ENCODE data around the gene LYRM1. TPM values are rescaled to one million over a fixed set of nuclear protein-coding genes. Genes with fewer than 3 reads are reported as not detected.

The LYRM1 gene
- total RNA-seq, 1 donor from 2014 or later = 58.1 TPM

DNA sequence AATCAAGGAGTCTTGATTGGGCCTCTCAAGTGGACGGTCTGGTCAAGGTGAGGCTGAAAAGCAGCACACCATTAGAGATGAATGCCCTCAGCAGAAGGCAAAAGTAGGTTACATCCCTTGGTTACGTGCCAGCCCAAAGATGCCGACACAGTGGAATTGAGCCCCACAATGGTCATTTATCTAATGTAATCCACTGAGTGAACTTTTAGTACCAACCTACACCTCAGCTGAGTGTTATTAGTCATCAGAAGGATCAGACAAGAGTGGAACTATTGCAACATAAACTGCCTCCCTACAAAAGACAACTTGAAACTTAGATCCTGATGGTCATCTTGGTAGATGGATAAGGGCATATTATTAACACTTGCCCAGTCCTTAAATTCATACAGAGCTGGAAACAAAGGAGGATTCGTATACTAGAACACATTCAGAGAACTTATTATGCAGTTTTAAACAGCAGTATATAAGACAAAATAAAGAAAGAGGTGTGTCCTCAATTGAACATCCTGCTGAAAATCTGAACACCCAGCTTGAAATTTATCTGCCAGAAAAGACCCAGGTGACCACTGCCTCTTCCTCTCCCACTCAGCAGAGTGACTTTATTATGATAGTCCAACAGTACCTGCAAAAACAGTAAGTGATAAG lies 3.2 kb upstream of the LYRM1 start:
- ATAC-seq (no peak), DNase-seq (ENCODE audit: missing footprints) (no peak)
- intact Hi-C loops (cut with DNase I) = no loop called here

- intact Hi-C loops (cut with DNase I) = no loop called here
- ATAC-seq (no peak), DNase-seq (ENCODE audit: missing footprints) (no peak)
Observed at GRCh38 chr16:20897922-20898321, 2.6 kb upstream of the LYRM1 start.

GRCh38 chr16:20899071-20899470 lies 1.5 kb upstream of the LYRM1 start:
- ATAC-seq (no peak), DNase-seq (ENCODE audit: missing footprints) (no peak)
- intact Hi-C loops (cut with DNase I) = no loop called here

- DNase-seq (ENCODE audit: missing footprints) (no peak), ATAC-seq (no peak)
- intact Hi-C loops (cut with DNase I) = loop anchor here (1.0 to 5.0 kb wide), 2 partner anchors 32 to 48 kb away; no protein-coding TSS in a partner anchor
Observed at GRCh38 chr16:20899477-20900298, 883 bp upstream of the LYRM1 start.

GRCh38 chr16:20901068-20901435 lies 481 bp downstream of the LYRM1 start:
- DNase-seq (ENCODE audit: missing footprints) (no peak), ATAC-seq (peak; percentile 1)
- intact Hi-C loops (cut with DNase I) = loop anchor here (5.0 kb wide), 1 partner anchor 34 kb away; no protein-coding TSS in a partner anchor

- DNase-seq (ENCODE audit: missing footprints) = peak; percentile 68
- intact Hi-C loops (cut with DNase I) = loop anchor here (5.0 kb wide), 1 partner anchor 34 kb away; no protein-coding TSS in a partner anchor
- ATAC-seq = peak; percentile 20
Observed at GRCh38 chr16:20901436-20902112, 1.0 kb downstream of the LYRM1 start.

DNA sequence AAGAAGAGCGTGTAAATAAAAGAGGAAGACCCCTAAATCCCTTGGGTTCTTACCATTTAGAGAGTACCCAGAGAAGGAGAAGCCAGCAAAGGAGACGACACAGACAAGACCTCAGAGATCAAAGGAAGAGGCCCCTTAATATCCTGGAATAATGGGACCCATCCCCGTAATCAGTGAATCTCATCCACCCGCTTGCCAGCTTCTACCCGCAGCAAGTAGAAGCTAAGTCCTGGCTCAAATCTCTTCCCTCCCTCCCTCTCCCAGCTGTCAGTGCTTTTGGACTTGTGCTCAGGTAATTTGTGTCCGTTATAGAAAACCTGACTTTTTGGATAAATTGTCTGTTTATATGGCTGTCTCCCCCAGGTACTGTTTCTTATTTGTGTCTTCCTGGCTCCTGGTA lies 1.9 kb downstream of the LYRM1 start:
- no peak for ATAC-seq
- no peak for DNase-seq (ENCODE audit: missing footprints)
- intact Hi-C loops (cut with DNase I) = loop anchor here (5.0 kb wide), 1 partner anchor 35 kb away; no protein-coding TSS in a partner anchor

DNA sequence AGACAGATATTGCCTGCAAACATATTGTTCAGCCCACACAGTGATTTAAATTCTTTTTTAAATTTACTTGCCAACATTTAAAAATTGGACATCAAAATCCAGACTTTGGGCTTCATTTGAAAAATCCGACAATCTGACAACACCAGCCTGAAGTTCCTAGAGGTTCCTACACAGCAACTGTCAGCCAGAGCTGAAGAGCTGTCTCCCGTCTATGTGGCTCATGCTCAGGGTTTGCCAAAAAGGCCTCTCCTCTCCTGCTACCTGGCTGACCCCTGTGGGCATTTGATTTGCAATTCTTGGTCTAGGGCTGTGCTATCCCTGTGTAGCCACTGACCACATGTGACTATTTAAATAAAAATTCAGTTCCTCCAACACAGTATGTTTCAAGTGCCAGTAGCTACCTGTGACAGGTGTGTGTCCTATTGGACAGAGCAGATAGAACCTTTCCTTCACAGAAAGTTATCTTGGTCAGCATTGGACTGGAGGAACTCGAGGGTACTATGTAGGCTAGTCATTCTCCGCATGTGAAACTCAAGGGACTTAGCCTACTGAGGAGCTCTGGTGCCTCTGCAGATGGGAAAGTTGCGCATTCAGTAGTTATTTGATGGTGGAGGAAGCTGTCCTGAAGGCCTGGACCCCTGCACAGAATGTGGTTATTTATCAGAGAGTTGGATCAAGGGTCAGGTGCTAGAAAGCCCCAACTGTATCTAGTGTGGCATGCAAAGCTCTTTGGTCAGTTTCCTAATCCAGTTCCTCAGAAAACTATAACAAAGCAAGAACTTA lies 2.7 kb downstream of the LYRM1 start:
- DNase-seq (ENCODE audit: missing footprints) (no peak), ATAC-seq (no peak)
- intact Hi-C loops (cut with DNase I) = loop anchor here (5.0 kb wide), 1 partner anchor 36 kb away; no protein-coding TSS in a partner anchor

DNA sequence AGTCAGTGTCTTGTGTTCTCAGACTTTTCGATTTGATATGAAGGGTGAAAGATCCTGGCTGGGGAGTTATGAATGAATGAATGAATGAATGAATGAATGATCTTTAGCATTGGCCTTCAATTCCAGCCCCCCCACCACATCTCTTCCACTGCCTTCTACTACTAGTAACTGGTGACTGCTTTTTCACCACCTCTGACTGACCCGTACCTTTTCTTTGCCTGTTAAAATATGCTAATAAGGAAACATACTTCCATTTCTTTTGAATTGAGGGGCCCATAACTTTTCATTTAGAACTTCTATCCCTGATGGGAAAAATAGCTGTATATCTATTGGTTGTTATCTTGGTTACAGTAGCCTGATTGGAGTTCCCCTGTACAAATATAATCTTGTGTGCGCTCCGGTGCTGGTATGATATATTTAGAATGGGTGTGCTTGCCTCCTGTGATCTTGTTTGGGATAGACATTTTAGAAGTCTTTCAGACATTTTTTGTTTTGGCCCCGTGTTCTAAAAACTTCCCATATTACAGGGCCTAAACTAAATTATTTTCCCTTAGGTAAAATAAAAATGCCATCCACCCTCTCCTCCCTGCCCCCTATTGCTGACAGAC lies 3.4 kb downstream of the LYRM1 start:
- ATAC-seq (no peak), DNase-seq (ENCODE audit: missing footprints) (no peak)
- intact Hi-C loops (cut with DNase I) = loop anchor here (5.0 kb wide), 1 partner anchor 37 kb away; no protein-coding TSS in a partner anchor

- ATAC-seq (no peak), DNase-seq (ENCODE audit: missing footprints) (no peak)
- intact Hi-C loops (cut with DNase I) = loop anchor here (5.0 kb wide), 1 partner anchor 37 kb away; no protein-coding TSS in a partner anchor
Observed at GRCh38 chr16:20904507-20905081, 4.0 kb downstream of the LYRM1 start.

GRCh38 chr16:20905576-20905975 lies 5.0 kb downstream of the LYRM1 start:
- intact Hi-C loops (cut with DNase I) = no loop called here
- no peak for DNase-seq (ENCODE audit: missing footprints)
- ATAC-seq = no peak

- DNase-seq (ENCODE audit: missing footprints) (no peak), ATAC-seq (peak; percentile 40)
- intact Hi-C loops (cut with DNase I) = no loop called here
Observed at GRCh38 chr16:20906341-20907255, 6.0 kb downstream of the LYRM1 start.

DNA sequence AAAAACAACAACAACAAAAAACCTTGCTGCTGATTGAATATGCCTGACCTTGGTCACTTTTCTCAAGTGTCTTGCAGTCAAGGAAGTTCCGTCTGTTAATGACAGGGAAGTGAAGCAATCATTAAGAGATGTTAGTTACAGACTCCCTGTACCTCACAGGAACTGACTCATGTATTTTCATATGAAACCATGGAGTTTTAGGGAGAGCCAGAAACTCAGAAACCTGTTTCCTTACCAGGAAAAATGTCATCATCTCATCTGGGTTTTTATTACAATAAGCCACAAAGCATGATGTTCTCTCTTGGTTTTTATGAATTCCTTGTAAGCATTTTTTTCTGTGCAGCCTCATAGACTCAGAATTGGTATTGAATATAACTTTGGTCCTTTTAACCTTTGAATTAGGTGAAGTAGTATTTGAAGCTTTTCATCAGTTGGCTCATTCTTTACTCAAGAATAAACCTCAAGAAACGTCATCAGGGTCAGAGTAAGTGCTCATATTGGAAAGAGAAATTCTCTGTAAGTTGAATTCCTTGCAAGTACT lies 10.3 kb downstream of the LYRM1 start:
- no peak for DNase-seq (ENCODE audit: missing footprints)
- intact Hi-C loops (cut with DNase I) = no loop called here
- peak; percentile 57 for ATAC-seq

GRCh38 chr16:20911361-20911760 lies 10.8 kb downstream of the LYRM1 start:
- no peak for DNase-seq (ENCODE audit: missing footprints)
- no peak for ATAC-seq
- intact Hi-C loops (cut with DNase I) = no loop called here

GRCh38 chr16:20916289-20916688 lies 15.7 kb downstream of the LYRM1 start:
- DNase-seq (ENCODE audit: missing footprints) (no peak), ATAC-seq (no peak)
- intact Hi-C loops (cut with DNase I) = no loop called here

DNA sequence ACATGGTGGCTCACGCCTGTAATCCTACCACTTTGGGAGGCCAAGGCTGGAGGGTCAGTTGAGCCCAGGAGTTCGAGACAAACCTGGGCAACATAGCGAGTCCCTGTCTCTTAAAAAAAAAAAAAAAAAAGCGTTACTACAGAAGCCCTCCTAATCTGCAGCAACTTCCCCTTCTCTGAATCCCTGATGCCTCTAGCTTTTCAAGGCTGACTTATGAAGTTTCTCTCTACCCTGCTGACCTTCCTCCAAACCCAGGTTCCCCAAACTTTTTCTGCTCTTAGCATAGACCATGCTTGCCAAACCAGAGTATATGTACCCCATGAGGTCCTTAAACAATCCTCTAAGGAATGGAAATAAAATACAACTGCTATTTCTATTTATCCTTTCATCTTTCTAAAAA lies 16.4 kb downstream of the LYRM1 start:
- intact Hi-C loops (cut with DNase I) = no loop called here
- ATAC-seq (no peak), DNase-seq (ENCODE audit: missing footprints) (no peak)

All from Right ventricle myocardium inferior (tissue), 1 donor.